NAMALWA (cell line): ENCODE measurements around the gene CIB4.

Experiments used
- DNase-seq: peaks from one replicate; pipeline ENCODE4 v3.0.0-alpha.2; 2015; ENCODE audit warnings: low spot score

Gene CIB4

GRCh38 chr2:26550276-26551015 is 90.7 kb downstream of the CIB4 start:
- no peak for DNase-seq

DNA sequence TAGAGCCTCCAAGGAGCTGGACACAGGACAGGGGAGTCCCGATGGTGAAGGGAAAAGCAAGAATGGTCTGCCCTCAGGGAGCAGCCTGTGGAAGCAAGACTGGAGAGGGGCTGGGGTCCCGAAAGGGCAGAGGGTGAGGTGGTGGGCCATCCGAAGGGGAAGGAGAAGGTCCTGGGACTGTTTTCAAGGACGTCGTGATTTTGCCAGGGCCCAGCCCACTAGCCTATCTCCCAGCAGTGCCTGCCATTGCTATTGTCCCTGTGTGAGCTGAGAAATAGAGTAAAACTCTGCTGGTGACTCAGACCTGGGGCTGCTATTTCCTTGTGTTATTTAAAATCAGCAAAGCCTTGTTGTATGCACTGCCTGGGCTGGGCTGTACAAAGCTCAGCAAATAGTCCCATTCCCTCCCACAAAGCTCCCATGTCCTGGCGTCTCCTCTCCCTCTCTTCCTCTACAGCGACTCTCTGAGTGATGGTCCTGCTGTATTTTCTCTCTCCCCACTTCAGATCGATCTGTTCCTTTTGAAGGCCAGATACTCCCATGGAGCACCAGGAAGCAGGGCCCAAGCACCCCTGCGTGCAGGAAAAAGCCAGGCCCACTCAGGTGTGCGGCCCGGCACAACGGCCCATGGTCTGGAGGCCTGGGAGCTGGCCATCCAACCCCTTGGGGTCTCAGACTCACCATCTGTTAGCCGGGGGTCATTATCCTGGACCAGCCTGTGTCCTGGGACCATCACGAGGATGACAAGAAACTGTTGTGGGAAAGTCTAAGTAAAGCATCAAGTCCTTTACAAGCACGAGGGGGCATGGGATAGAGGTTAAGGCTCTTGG is 98.3 kb downstream of the CIB4 start:
- DNase-seq: no peak

GRCh38 chr2:26542194-26542455 is 99.0 kb downstream of the CIB4 start:
- no peak for DNase-seq

DNA sequence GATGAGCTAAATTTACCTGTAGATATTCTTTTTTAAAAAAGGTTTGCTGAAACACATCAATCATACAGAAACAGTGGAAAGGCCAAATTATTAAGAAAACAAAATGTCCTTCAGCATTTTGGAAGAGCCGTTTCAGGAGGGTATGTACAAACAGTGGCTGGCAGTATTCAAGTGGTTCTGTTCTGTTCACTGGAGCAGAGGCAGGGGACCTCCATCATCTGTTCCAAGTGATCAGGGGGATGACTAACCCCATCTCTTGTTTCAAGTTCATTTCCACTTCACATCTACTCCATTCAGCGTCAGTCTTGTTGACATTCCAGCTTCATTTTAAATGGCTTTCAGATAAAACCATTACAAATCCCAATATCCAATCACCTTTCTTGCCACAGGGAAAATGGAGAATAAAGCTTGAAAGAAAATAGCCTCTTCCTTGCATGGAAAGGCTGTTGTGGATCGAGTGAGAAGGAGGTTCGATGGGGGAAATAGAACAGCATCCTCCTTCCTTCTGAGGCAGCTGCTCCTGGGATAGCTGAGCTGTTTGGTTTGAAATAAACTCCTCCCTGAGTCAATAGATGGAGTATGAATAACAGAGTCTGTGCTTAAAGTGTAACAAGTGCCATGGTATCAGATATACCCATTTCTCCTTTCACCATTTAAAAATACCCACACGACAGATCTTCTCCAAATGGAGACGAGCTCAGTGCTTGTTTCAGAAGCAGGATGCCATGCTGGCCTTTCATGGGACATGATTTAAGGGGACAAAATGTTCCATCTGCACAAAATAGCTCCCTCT is 99.6 kb downstream of the CIB4 start:
- no peak for DNase-seq

GRCh38 chr2:26540961-26541360 is 100.2 kb downstream of the CIB4 start:
- no peak for DNase-seq

GRCh38 chr2:26540306-26540705 is 100.9 kb downstream of the CIB4 start:
- DNase-seq: no peak

GRCh38 chr2:26537826-26538475 is 103.2 kb downstream of the CIB4 start:
- no peak for DNase-seq

DNA sequence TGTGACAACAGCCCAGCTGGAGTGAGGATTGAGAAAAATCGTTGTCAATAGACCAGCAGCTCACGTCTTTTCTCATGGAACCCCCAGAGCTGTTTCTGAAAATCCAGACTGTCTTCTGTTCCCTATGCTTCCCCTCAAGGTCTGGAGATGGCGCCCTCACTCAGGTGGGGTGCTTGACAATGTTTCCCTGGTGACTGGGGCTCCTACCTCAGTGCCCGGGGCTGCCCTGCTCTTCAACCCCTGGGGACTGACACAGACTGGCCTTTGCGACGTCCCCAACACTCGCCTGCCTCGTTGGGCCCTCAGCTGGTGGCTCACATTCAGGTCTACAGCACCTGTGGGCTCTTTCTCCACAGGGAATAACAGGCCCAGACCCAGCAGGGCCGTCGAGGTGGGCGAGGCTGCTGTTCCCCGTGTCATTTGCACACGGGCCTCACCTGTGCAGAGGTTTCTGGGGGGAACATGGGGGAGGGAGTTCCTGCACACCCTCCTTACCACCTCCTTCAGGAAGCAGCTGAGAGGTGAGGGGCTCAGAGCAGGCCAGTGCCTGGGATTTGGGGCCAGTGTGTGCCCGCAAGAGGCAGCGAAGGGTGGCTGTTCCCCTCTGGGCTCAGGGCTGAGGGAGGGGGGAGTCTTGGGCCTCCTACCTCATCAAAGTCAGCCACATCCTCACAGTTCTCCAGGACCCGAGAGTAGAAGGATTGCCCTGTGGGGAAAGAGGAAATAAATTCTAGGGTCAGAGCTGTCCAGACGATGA is 103.9 kb downstream of the CIB4 start:
- no peak for DNase-seq

- no peak for DNase-seq
Measured at GRCh38 chr2:26536371-26537068, 104.6 kb downstream of the CIB4 start.

GRCh38 chr2:26535663-26536275 is 105.4 kb downstream of the CIB4 start:
- no peak for DNase-seq

DNA sequence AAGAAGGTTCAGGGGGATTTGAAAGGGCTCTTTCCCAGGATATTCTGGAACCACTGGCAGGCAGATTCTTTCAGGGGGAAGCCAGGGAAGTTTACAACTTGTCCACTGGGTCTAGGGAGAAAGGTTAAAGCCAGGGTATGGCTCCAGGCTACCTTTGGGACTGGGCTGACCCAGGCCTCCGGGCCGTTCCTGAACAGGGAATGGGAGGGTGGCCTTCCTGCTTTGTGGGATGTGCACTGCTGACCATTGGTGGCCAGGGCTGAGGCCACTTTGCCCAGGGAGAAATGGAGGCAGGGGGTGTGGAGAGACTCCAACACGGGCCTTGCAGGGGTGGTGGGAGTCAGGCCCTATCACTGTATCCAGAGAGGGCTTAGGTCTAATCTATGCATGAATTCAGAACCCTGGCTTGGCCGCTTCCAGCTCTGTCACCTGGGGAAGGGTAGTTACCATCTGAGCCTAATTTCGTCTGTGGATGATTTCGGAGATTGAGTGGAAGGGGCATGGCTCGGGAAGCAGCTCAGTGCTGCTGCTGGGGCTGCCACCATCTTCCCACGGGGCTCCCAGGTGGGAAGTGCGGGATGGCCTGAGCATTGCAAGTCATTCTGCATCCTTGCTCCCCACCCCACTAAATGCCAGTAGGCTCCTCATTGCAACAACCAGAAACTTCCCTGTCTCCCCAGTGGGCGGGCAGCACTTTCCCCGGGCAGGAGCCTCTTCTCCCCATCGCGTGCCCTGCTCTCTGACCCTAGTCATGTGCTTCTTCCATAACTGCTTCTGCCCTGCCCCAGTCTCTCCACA is 106.1 kb downstream of the CIB4 start:
- DNase-seq: no peak

GRCh38 chr2:26534098-26534864 is 106.9 kb downstream of the CIB4 start:
- no peak for DNase-seq

DNA sequence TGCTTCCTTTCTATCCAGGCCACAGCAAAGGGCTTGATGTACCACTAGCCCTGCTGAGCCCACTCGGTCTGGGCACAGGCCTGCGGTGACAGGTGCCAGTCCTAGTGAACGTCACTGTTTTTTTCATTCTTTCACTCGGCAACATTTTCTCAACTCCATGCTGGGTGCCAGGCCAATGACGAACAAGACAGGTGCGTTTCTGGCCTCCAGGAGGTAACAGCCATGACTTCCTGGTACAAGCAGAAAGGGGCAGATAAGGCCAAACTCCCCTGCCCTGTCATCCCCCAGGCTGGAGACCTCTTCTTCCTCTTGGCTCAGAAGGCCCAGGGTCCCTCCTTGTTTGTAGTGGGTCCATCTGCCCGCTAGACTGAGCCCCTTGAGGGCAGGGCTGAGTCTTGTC is 107.5 kb downstream of the CIB4 start:
- DNase-seq: no peak

GRCh38 chr2:26532301-26533250 is 108.6 kb downstream of the CIB4 start:
- no peak for DNase-seq
